Activated T-helper 2 cell treated with anti-CD3 and anti-CD28 coated beads, Interferon-gamma antibody, Interleukin-2, Interleukin-4, amounts not matched to agents 10 μg/mL and 5 μg/mL and 100 μg/mL, durations not matched to agents 14 hours and 24 hours and 36 hours (primary cell): ENCODE results near the gene TBX15. TPM values are rescaled to one million over a fixed set of nuclear protein-coding genes. Genes with fewer than 3 reads are reported as not detected.

Source experiments
- DNase-seq: peaks from one replicate; pipeline ENCODE4 v3.0.0; 2021; ENCODE audit warnings: low spot score
- H3K27ac Mint-ChIP-seq: one replicate; pipeline ENCODE4 v1.8.0; 2021; ENCODE audit warnings: mixed read lengths
- H3K27me3 Mint-ChIP-seq: one replicate; pipeline ENCODE4 v1.8.0; 2021; ENCODE audit warnings: low read depth, mixed read lengths
- H3K36me3 Mint-ChIP-seq: one replicate; pipeline ENCODE4 v1.8.0; 2021; ENCODE audit warnings: low read depth, mixed read lengths
- H3K4me1 Mint-ChIP-seq: one replicate; pipeline ENCODE4 v1.8.0; 2021; ENCODE audit warnings: low read depth, mixed read lengths
- H3K4me3 Mint-ChIP-seq: one replicate; pipeline ENCODE4 v1.8.0; 2021; ENCODE audit warnings: low read depth, mild to moderate bottlenecking, moderate library complexity, mixed read lengths
- H3K9me3 Mint-ChIP-seq: one replicate; pipeline ENCODE4 v1.8.0; 2021; ENCODE audit warnings: mixed read lengths
- intact Hi-C: fragments of 100-400 bp; cut with micrococcal nuclease; formaldehyde crosslinking; loops from one replicate; pipeline ENCODE4 v1.15.1; 2023
- total RNA-seq: library from RNA; stranded (reverse); gene quantifications from 2 replicates; pipeline ENCODE4 v1.2.3, GENCODE V29; 2022

The TBX15 gene
- total RNA-seq = not detected in 2 replicates

- Mint-ChIP-seq H3K9me3 (peaks cover 11% of the 10 kb centered on the region), H3K4me1 (peaks cover 5% of the 10 kb centered on the region), H3K27ac (no peak within 1 kb of the TSS), H3K36me3 (peaks cover 26% of the 10 kb centered on the region), H3K27me3 (peaks cover 92% of the 10 kb centered on the region), H3K4me3 (no peak within 1 kb of the TSS)
- intact Hi-C loops = loop anchor here (2.0 kb wide), 1 partner anchor 14 kb away; no protein-coding TSS in a partner anchor
- no peak for DNase-seq
Measured at GRCh38 chr1:118988186-118989005, at the start of gene TBX15. Gene TBX15 (minus strand): TSS chr1:118988343. CDS start chr1:118987795, 548 bp downstream.

- H3K4me1 Mint-ChIP-seq = no peaks in the 10 kb centered on the region
- no peaks in the 10 kb centered on the region for H3K9me3 Mint-ChIP-seq
- H3K27me3 Mint-ChIP-seq = no peaks in the 10 kb centered on the region
- intact Hi-C loops = no loop called here
- H3K27ac Mint-ChIP-seq = no peak overlapping the region
- no peak overlapping the region for H3K4me3 Mint-ChIP-seq
- DNase-seq = no peak
- peaks cover 3% of the 10 kb centered on the region for H3K36me3 Mint-ChIP-seq
Measured at GRCh38 chr1:119034359-119034758, 46.2 kb upstream of the TBX15 start.

GRCh38 chr1:119032986-119033385, 44.8 kb upstream of the TBX15 start:
- Mint-ChIP-seq H3K36me3 (peaks cover 3% of the 10 kb centered on the region), H3K4me1 (no peaks in the 10 kb centered on the region), H3K9me3 (no peaks in the 10 kb centered on the region)

GRCh38 chr1:119027759-119028158, 39.6 kb upstream of the TBX15 start:
- H3K4me3 Mint-ChIP-seq = no peak overlapping the region
- H3K9me3 Mint-ChIP-seq = no peaks in the 10 kb centered on the region
- no peaks in the 10 kb centered on the region for H3K27me3 Mint-ChIP-seq
- H3K4me1 Mint-ChIP-seq = no peaks in the 10 kb centered on the region
- intact Hi-C loops = no loop called here
- H3K36me3 Mint-ChIP-seq = peaks cover 3% of the 10 kb centered on the region
- no peak for DNase-seq
- H3K27ac Mint-ChIP-seq = no peak overlapping the region

More at GRCh38 chr1:119032986-119033385, 44.8 kb upstream of the TBX15 start:
- Mint-ChIP-seq H3K4me3 (no peak overlapping the region), H3K27ac (no peak overlapping the region), H3K27me3 (no peaks in the 10 kb centered on the region)
- intact Hi-C loops = no loop called here
- DNase-seq = no peak

GRCh38 chr1:119026956-119027355, 38.8 kb upstream of the TBX15 start:
- intact Hi-C loops = no loop called here
- Mint-ChIP-seq H3K36me3 (peaks cover 3% of the 10 kb centered on the region), H3K27me3 (no peaks in the 10 kb centered on the region), H3K4me1 (no peaks in the 10 kb centered on the region), H3K27ac (no peak overlapping the region), H3K4me3 (no peak overlapping the region), H3K9me3 (no peaks in the 10 kb centered on the region)
- no peak for DNase-seq

GRCh38 chr1:119015547-119015946, 27.4 kb upstream of the TBX15 start:
- no peak for DNase-seq
- H3K36me3 Mint-ChIP-seq = no peaks in the 10 kb centered on the region
- H3K4me1 Mint-ChIP-seq = no peaks in the 10 kb centered on the region
- intact Hi-C loops = no loop called here
- H3K27ac Mint-ChIP-seq = no peak overlapping the region
- H3K27me3 Mint-ChIP-seq = peaks cover 22% of the 10 kb centered on the region
- peaks cover 8% of the 10 kb centered on the region for H3K9me3 Mint-ChIP-seq
- H3K4me3 Mint-ChIP-seq = no peak overlapping the region

GRCh38 chr1:119012383-119012782, 24.2 kb upstream of the TBX15 start:
- Mint-ChIP-seq H3K36me3 (peaks cover 2% of the 10 kb centered on the region), H3K4me1 (peaks cover 5% of the 10 kb centered on the region), H3K4me3 (no peak overlapping the region), H3K9me3 (no peaks in the 10 kb centered on the region), H3K27me3 (peaks cover 46% of the 10 kb centered on the region), H3K27ac (no peak overlapping the region)
- no peak for DNase-seq
- intact Hi-C loops = no loop called here

GRCh38 chr1:119011706-119012105, 23.6 kb upstream of the TBX15 start:
- H3K9me3 Mint-ChIP-seq = no peaks in the 10 kb centered on the region
- H3K27me3 Mint-ChIP-seq = peaks cover 46% of the 10 kb centered on the region
- intact Hi-C loops = no loop called here
- no peak for DNase-seq
- peaks cover 2% of the 10 kb centered on the region for H3K36me3 Mint-ChIP-seq
- peaks cover 5% of the 10 kb centered on the region for H3K4me1 Mint-ChIP-seq
- no peak overlapping the region for H3K4me3 Mint-ChIP-seq
- no peak overlapping the region for H3K27ac Mint-ChIP-seq

- no peak overlapping the region for H3K4me3 Mint-ChIP-seq
- no peaks in the 10 kb centered on the region for H3K9me3 Mint-ChIP-seq
- DNase-seq = no peak
- peaks cover 52% of the 10 kb centered on the region for H3K27me3 Mint-ChIP-seq
- peaks cover 2% of the 10 kb centered on the region for H3K36me3 Mint-ChIP-seq
- peaks cover 5% of the 10 kb centered on the region for H3K4me1 Mint-ChIP-seq
- intact Hi-C loops = no loop called here
- H3K27ac Mint-ChIP-seq = no peak overlapping the region
Measured at GRCh38 chr1:119011116-119011515, 23.0 kb upstream of the TBX15 start.

GRCh38 chr1:119010201-119010600, 22.1 kb upstream of the TBX15 start:
- Mint-ChIP-seq H3K27me3 (peaks cover 58% of the 10 kb centered on the region), H3K9me3 (no peaks in the 10 kb centered on the region), H3K4me3 (no peak overlapping the region), H3K36me3 (peaks cover 2% of the 10 kb centered on the region), H3K27ac (no peak overlapping the region), H3K4me1 (peaks cover 5% of the 10 kb centered on the region)
- DNase-seq = no peak
- intact Hi-C loops = no loop called here

- H3K27me3 Mint-ChIP-seq = peaks cover 61% of the 10 kb centered on the region
- no peaks in the 10 kb centered on the region for H3K9me3 Mint-ChIP-seq
- peaks cover 5% of the 10 kb centered on the region for H3K4me1 Mint-ChIP-seq
- DNase-seq = no peak
- intact Hi-C loops = loop anchor here (2.0 kb wide), 1 partner anchor 22 kb away; no protein-coding TSS in a partner anchor
- no peak overlapping the region for H3K27ac Mint-ChIP-seq
- no peak overlapping the region for H3K4me3 Mint-ChIP-seq
- peaks cover 2% of the 10 kb centered on the region for H3K36me3 Mint-ChIP-seq
Measured at GRCh38 chr1:119009312-119009655, 21.1 kb upstream of the TBX15 start.

GRCh38 chr1:119008483-119009311, 20.6 kb upstream of the TBX15 start:
- intact Hi-C loops = loop anchor here (2.0 kb wide), 1 partner anchor 22 kb away; no protein-coding TSS in a partner anchor
- Mint-ChIP-seq H3K9me3 (no peaks in the 10 kb centered on the region), H3K36me3 (peaks cover 2% of the 10 kb centered on the region), H3K4me1 (peaks cover 5% of the 10 kb centered on the region), H3K27me3 (peaks cover 67% of the 10 kb centered on the region), H3K4me3 (no peak overlapping the region), H3K27ac (no peak overlapping the region)
- DNase-seq = no peak
